SK-N-SH (cell line): ENCODE results near the gene LRP5. TPM values are rescaled to one million over a fixed set of nuclear protein-coding genes. Genes with fewer than 3 reads are reported as not detected.

Source experiments
- CTCF ChIA-PET: fragments of 300-600, 350-600 bp; formaldehyde crosslinking; extraction: SDS; loops from one replicate; lab custom pipeline; 2021; lab: Yijun Ruan, JAX
- POLR2A ChIA-PET: fragments of 350-600 bp; sonication (Branson Sonifier 250); formaldehyde crosslinking; extraction: SDS; loops from one replicate; lab custom pipeline; 2020; ENCODE audit warnings: antibody characterized with exemption, inconsistent platforms; lab: Yijun Ruan, JAX
- DNase-seq: peaks from one replicate; pipeline ENCODE4 v3.0.0; 2012
- H2AFZ ChIP-seq: fragments of 200-600 bp; sonication (generic); 2 replicates; pipeline ENCODE4 v1.8.1; 2016; ENCODE audit warnings: antibody characterized with exemption, mild to moderate bottlenecking, low read depth
- H3F3A ChIP-seq: fragments of 200-600 bp; sonication (generic); replicated peaks from 2 replicates; pipeline ENCODE3; 2016; ENCODE audit warnings: antibody characterized with exemption, mild to moderate bottlenecking; ENCODE audit not compliant: insufficient read depth
- H3K27ac ChIP-seq, 2 experiments: fragments of 200-500 bp in 1 of 2; fragments of 200-600 bp in 1 of 2; sonication (Bioruptor generic) in 1 of 2; sonication (generic), shearing (Covaris generic) in 1 of 2; 2 replicates each; pipeline versions ENCODE4 v1.5.1 to v1.6.1; 2014 to 2016; ENCODE audit warnings: low read depth in 2 of 2, inconsistent platforms in 1 of 2, low read length in 1 of 2, mild to moderate bottlenecking in 1 of 2, mixed read lengths in 1 of 2
- H3K27me3 ChIP-seq: fragments of 200-600 bp; sonication (generic), shearing (Covaris generic); 2 replicates; pipeline ENCODE4 v1.6.1; 2016; ENCODE audit warnings: mixed run types; ENCODE audit not compliant: insufficient read depth
- H3K36me3 ChIP-seq, 2 experiments: fragments of 200-500 bp in 1 of 2; fragments of 200-600 bp in 1 of 2; sonication (Bioruptor generic) in 1 of 2; sonication (generic) in 1 of 2; replicated peaks in 1 of 2; 2 replicates each; pipeline versions ENCODE3 to v1.5.1; 2014 to 2016; ENCODE audit warnings: low read length in 1 of 2, mild to moderate bottlenecking in 1 of 2; ENCODE audit not compliant: insufficient read depth in 2 of 2, control insufficient read depth in 1 of 2
- H3K4me1 ChIP-seq, 2 experiments: fragments of 200-500 bp in 1 of 2; fragments of 200-600 bp in 1 of 2; sonication (Bioruptor generic) in 1 of 2; sonication (generic), shearing (Covaris generic) in 1 of 2; 2 replicates each; pipeline versions ENCODE4 v1.5.1 to v1.6.1; 2014 to 2016; ENCODE audit warnings: low read depth in 1 of 2, low read length in 1 of 2, mixed run types in 1 of 2; ENCODE audit not compliant: insufficient read depth in 2 of 2, control insufficient read depth in 1 of 2
- H3K4me2 ChIP-seq: fragments of 200-600 bp; sonication (generic), shearing (Covaris generic); 2 replicates; pipeline ENCODE4 v1.6.1; 2017; ENCODE audit warnings: mixed run types
- H3K4me3 ChIP-seq, 2 experiments: fragments of 200-500 bp in 1 of 2; fragments of 200-600 bp in 1 of 2; sonication (Bioruptor generic) in 1 of 2; sonication (generic), shearing (Covaris generic) in 1 of 2; 2 replicates each; pipeline versions ENCODE4 v1.5.1 to v1.8.1; 2014 to 2016; ENCODE audit warnings: low read depth in 2 of 2, inconsistent platforms in 1 of 2, low read length in 1 of 2, mild to moderate bottlenecking in 1 of 2, mixed read lengths in 1 of 2, moderate library complexity in 1 of 2
- H3K79me2 ChIP-seq: fragments of 200-600 bp; sonication (generic); 2 replicates; pipeline ENCODE4 v1.8.1; 2017; ENCODE audit warnings: mild to moderate bottlenecking; ENCODE audit not compliant: insufficient read depth
- H3K9ac ChIP-seq: fragments of 200-600 bp; sonication (generic); 2 replicates; pipeline ENCODE4 v1.6.1; 2017; ENCODE audit warnings: mixed run types
- H3K9me2 ChIP-seq: fragments of 200-600 bp; sonication (generic); 2 replicates; pipeline ENCODE4 v1.6.1; 2017; ENCODE audit warnings: mixed run types
- H3K9me3 ChIP-seq: fragments of 200-600 bp; sonication (generic); 2 replicates; pipeline ENCODE4 v1.6.1; 2017; ENCODE audit warnings: mixed run types, mild to moderate bottlenecking, moderate library complexity
- H4K20me1 ChIP-seq: fragments of 200-600 bp; sonication (generic); 2 replicates; pipeline ENCODE4 v1.6.1; 2017; ENCODE audit warnings: mild to moderate bottlenecking, mixed run types; ENCODE audit not compliant: insufficient read depth
- CTCF ChIP-seq: fragments of 200-600 bp; sonication (generic); IDR thresholded peaks from 2 replicates; pipeline ENCODE4 v1.6.1; 2017; ENCODE audit warnings: antibody characterized with exemption, mild to moderate bottlenecking, moderate library complexity
- FOXJ3 ChIP-seq: sonication (generic); formaldehyde crosslinking; IDR thresholded peaks from 2 replicates; pipeline ENCODE4 v1.5.1; 2020; ENCODE audit warnings: mild to moderate bottlenecking, missing genetic modification reagents
- FOXM1 ChIP-seq: IDR thresholded peaks from 2 replicates; pipeline ENCODE4 v1.4.0; 2012; ENCODE audit warnings: low read depth, mild to moderate bottlenecking
- IRF3 ChIP-seq: fragments of 150-350 bp; IDR thresholded peaks from 2 replicates; pipeline ENCODE4 v1.6.1; 2016; ENCODE audit warnings: mild to moderate bottlenecking, low read depth, low read length
- MAX ChIP-seq: IDR thresholded peaks from 2 replicates; pipeline ENCODE4 v1.4.0; 2012; ENCODE audit warnings: low read depth
- NRF1 ChIP-seq: IDR thresholded peaks from 2 replicates; pipeline ENCODE4 v1.6.1; 2012; ENCODE audit warnings: low read depth, mild to moderate bottlenecking, low read length
- POLR2AphosphoS5 ChIP-seq: IDR thresholded peaks from 2 replicates; pipeline ENCODE4 v1.6.1; 2012; ENCODE audit warnings: low read depth, low read length
- RAD21 ChIP-seq: IDR thresholded peaks from 2 replicates; pipeline ENCODE4 v1.6.1; 2012; ENCODE audit warnings: mild to moderate bottlenecking, low read length
- SIN3A ChIP-seq: IDR thresholded peaks from 2 replicates; pipeline ENCODE4 v1.6.1; 2012; ENCODE audit warnings: low read depth, mild to moderate bottlenecking, low read length, moderate library complexity, borderline replicate concordance
- WGBS: methylation state at CpG from one replicate; pipeline ENCODE4 v1.1.6; 2017; ENCODE audit warnings: low lambda C conversion rate; 5-methylcytosine and 5-hydroxymethylcytosine counted together
- polyA plus RNA-seq, 3 experiments: library from polyadenylated mRNA; depleted of rRNA; stranded (reverse); fragments of >200 nt; gene quantifications; 2 replicates each; pipeline ENCODE4 v1.2.3, GENCODE V29; 2012
- TF ChIP-seq, protein P1 (sequence below): IDR thresholded peaks from 2 replicates; pipeline ENCODE4; 2012

Gene LRP5
- polyA plus RNA-seq, 1 of the 3 experiments (the other 2 are of a cell fraction), result 15.0 TPM

DNA sequence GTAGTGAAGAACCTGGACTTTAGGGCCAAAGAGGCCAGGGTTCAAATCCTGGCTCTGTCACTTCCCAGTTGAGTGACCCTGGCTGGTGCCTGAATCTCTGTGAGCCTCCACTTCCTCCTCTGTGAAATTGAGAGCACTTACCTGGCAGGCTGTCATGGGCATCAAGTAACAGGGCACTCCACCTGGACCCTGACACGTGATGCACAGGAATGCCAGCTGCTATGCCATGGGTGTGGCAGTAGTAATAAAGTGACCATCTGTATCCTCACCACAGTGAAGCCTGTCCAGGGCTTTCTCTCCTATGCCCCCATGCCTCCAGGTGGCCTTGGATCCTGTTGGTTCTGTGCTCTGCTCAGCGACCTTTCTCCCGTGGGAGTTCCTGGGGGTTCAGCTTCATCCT is 118.4 kb downstream of the LRP5 start:
- Histone ChIP-seq H3K4me3 (no peak overlapping the region), H3K4me2 (no peak overlapping the region), H3K79me2 (no peaks in the 10 kb centered on the region), H3K4me1 (no peaks in the 10 kb centered on the region), H3F3A (no peaks in the 10 kb centered on the region), H2AFZ (no peak overlapping the region), H3K9me3 (peaks cover 7% of the 10 kb centered on the region; the same call in 1 of the 2 replicates), H3K9ac (no peak overlapping the region), H3K27me3 (no peaks in the 10 kb centered on the region), H3K27ac (no peak overlapping the region), H3K9me2 (no peaks in the 10 kb centered on the region), H3K36me3 (peaks cover 27 to 47% of the 10 kb centered on the region in 2 experiments), H4K20me1 (no peaks in the 10 kb centered on the region)
- TF ChIP-seq FOXM1 (no peak), RAD21 (no peak), NRF1 (no peak)
- TF ChIP-seq, protein P1, sequence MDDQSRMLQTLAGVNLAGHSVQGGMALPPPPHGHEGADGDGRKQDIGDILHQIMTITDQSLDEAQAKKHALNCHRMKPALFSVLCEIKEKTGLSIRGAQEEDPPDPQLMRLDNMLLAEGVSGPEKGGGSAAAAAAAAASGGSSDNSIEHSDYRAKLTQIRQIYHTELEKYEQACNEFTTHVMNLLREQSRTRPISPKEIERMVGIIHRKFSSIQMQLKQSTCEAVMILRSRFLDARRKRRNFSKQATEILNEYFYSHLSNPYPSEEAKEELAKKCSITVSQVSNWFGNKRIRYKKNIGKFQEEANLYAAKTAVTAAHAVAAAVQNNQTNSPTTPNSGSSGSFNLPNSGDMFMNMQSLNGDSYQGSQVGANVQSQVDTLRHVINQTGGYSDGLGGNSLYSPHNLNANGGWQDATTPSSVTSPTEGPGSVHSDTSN, result no peak
- no peak for DNase-seq
- POLR2A ChIA-PET, result no interaction called here
- CTCF ChIA-PET, result no interaction called here
- WGBS, result 97% methylated on average over 3 of the region's 3 CpGs

DNA sequence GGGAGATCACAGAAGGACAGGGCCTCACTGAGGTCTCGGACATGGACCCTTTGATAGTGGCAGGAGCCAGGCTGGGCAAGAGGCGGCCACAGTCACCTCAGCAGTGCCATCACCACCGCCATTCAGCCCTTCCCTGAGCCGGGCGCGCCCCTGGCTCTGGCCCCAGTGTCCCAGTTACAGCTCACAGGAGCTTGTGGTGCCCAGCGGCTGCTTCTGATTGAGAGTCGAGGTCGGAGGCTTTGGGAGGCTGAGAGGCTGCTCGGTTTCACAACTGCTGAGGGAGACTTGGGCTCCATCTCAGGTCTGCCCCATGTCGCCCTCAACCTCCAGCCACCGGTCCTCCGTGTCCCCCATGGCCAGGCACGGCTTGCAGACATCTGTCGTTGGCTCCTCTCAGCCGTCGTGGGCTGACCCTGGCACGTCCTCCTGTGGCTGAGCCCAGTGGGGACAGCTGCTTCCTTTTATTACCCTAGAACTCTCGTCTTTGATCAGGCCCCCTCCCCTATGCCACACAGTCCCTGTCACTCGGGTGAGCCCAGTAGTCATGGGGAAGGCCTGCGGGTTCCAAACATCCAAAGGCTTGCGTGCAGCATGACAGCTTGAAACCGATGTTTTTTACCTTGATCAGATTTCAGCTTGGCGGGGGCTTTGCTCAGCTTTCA is 119.7 kb downstream of the LRP5 start:
- POLR2A ChIA-PET, result no interaction called here
- Histone ChIP-seq H3K27ac (no peak overlapping the region), H3K36me3 (peaks cover 27 to 42% of the 10 kb centered on the region in 2 experiments), H3K9me2 (no peaks in the 10 kb centered on the region), H2AFZ (no peak overlapping the region), H3K27me3 (no peaks in the 10 kb centered on the region), H4K20me1 (no peaks in the 10 kb centered on the region), H3K4me2 (no peak overlapping the region), H3K9ac (no peak overlapping the region), H3K4me3 (no peak overlapping the region), H3K9me3 (peaks cover 7% of the 10 kb centered on the region; the same call in 1 of the 2 replicates), H3K79me2 (no peaks in the 10 kb centered on the region), H3F3A (peaks cover 4% of the 10 kb centered on the region), H3K4me1 (peaks cover 1 to 6% of the 10 kb centered on the region in 2 experiments; a peak in 3 of 4 replicates)
- TF ChIP-seq CTCF, result no peak
- TF ChIP-seq FOXJ3 (CRISPR knock-in tag), result no peak
- TF ChIP-seq MAX, result no peak
- TF ChIP-seq SIN3A, result no peak
- TF ChIP-seq IRF3, result no peak
- no peak for TF ChIP-seq POLR2AphosphoS5
- WGBS, result 95% methylated on average over 22 of the region's 24 CpGs
- DNase-seq, result no peak
- CTCF ChIA-PET, result interaction anchor here (1.3 to 1.4 kb wide), 2 partner anchors 14 to 175 kb away, joined by 3 read pairs; no protein-coding TSS in a partner anchor
